Esophagus squamous epithelium (tissue), 4 donors: ENCODE results near the gene GRID2IP.
"Not testable (repeated sequence)": the region's sequence is repeated elsewhere in the genome, so short reads cannot be mapped to it uniquely, and the experiment has no call there.

Source experiments
- POLR2A ChIP-seq, 4 donors: fragments of 450-650 bp; IDR thresholded peaks; one replicate each; pipeline ENCODE4 v1.6.1; 2017; ENCODE audit warnings: antibody characterized with exemption in 4 of 4, mild to moderate bottlenecking in 4 of 4, moderate library complexity in 3 of 4
- TF ChIP-seq, protein P1 (sequence below), 6 experiments: fragments of 450-650 bp in 4 of 6; fragments of 200-600 bp in 2 of 6; sonication (generic) in 2 of 6; IDR thresholded peaks; one replicate each; pipeline ENCODE4 v1.5.1; 2016 to 2019; ENCODE audit warnings: antibody characterized with exemption in 6 of 6, mild to moderate bottlenecking in 4 of 6, moderate library complexity in 4 of 6

GRCh38 chr7:6449884-6450283 lies 101.4 kb downstream of the GRID2IP start:
- TF ChIP-seq, protein P1, sequence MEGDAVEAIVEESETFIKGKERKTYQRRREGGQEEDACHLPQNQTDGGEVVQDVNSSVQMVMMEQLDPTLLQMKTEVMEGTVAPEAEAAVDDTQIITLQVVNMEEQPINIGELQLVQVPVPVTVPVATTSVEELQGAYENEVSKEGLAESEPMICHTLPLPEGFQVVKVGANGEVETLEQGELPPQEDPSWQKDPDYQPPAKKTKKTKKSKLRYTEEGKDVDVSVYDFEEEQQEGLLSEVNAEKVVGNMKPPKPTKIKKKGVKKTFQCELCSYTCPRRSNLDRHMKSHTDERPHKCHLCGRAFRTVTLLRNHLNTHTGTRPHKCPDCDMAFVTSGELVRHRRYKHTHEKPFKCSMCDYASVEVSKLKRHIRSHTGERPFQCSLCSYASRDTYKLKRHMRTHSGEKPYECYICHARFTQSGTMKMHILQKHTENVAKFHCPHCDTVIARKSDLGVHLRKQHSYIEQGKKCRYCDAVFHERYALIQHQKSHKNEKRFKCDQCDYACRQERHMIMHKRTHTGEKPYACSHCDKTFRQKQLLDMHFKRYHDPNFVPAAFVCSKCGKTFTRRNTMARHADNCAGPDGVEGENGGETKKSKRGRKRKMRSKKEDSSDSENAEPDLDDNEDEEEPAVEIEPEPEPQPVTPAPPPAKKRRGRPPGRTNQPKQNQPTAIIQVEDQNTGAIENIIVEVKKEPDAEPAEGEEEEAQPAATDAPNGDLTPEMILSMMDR (IDR thresholded peaks at IDR 0.05): not testable (repeated sequence)
- TF ChIP-seq POLR2A (IDR thresholded peaks at IDR 0.05): not testable (repeated sequence)
